Stomach (tissue), 9 donors: ENCODE data around the gene SNX5. TPM values are rescaled to one million over a fixed set of nuclear protein-coding genes. Genes with fewer than 3 reads are reported as not detected.

Experiments used
- DNase-seq, 2 donors: peaks; one replicate each; pipeline versions ENCODE4 v3.0.0 to v3.0.0-alpha.2; 2013 to 2019
- H3K27ac ChIP-seq, 5 donors: fragments of 200-600 bp in 4 of 5; sonication (generic) in 4 of 5; one replicate each; pipeline ENCODE4 v1.5.1; 2013 to 2019; ENCODE audit warnings: mild to moderate bottlenecking in 1 of 5, moderate library complexity in 1 of 5
- H3K27me3 ChIP-seq, 3 donors: fragments of 200-600 bp; sonication (generic); one replicate each; pipeline ENCODE4 v1.5.1; 2017 to 2019; ENCODE audit warnings: mixed run types in 1 of 3
- H3K36me3 ChIP-seq, 4 donors: fragments of 200-600 bp; sonication (generic); 1 replicate in 3 of 4; 2 replicates in 1 of 4; pipeline ENCODE4 v1.5.1; 2016 to 2019
- H3K4me1 ChIP-seq, 4 donors: fragments of 200-600 bp; sonication (generic); one replicate each; pipeline ENCODE4 v1.5.1; 2016 to 2019
- H3K4me3 ChIP-seq, 4 donors: fragments of 200-600 bp; sonication (generic) in 3 of 4; one replicate each; pipeline ENCODE4 v1.5.1; 2016 to 2019; ENCODE audit warnings: mild to moderate bottlenecking in 1 of 4
- H3K9me3 ChIP-seq, 4 donors: fragments of 200-600 bp; sonication (generic); one replicate each; pipeline ENCODE4 v1.5.1; 2016 to 2019
- EP300 ChIP-seq: sonication (generic); formaldehyde crosslinking; IDR thresholded peaks from one replicate; pipeline ENCODE4 v1.6.1; 2017; ENCODE audit warnings: antibody characterized with exemption
- POLR2A ChIP-seq, 4 donors: fragments of 450-650 bp; IDR thresholded peaks; one replicate each; pipeline ENCODE4 v1.6.1; 2016; ENCODE audit warnings: antibody characterized with exemption in 4 of 4, control low read depth in 2 of 4, mild to moderate bottlenecking in 1 of 4, moderate library complexity in 1 of 4
- POLR2AphosphoS5 ChIP-seq, 3 donors: sonication (generic); formaldehyde crosslinking; IDR thresholded peaks; one replicate each; pipeline ENCODE4 v1.6.1; 2016; ENCODE audit warnings: antibody characterized with exemption in 3 of 3
- WGBS, 5 donors: extraction: QIAGEN DNeasy Blood & Tissue Kit in 3 of 5; methylation state at CpG; one replicate each; pipeline versions ENCODE4 v1.1.5 to v1.1.7; 2013 to 2018; 5-methylcytosine and 5-hydroxymethylcytosine counted together
- intact Hi-C: fragments of 100-400 bp; cut with DNase I; formaldehyde crosslinking; loops from one replicate; pipeline ENCODE4 v1.15.1; 2023; ENCODE audit warnings: low total_unique reads
- polyA plus RNA-seq, 3 donors: library from polyadenylated mRNA; stranded (reverse); fragments of 200-250 nt; gene quantifications; one replicate each; pipeline ENCODE4 v1.2.3, GENCODE V29; 2013
- total RNA-seq, 5 donors: library from RNA; depleted of rRNA; stranded (reverse); fragments of >200 nt; gene quantifications; one replicate each; pipeline versions ENCODE4 v1.1.0 to v1.2.3, GENCODE V29; 2014 to 2016
- TF ChIP-seq, protein P1 (sequence below), 7 experiments: fragments of 450-650 bp in 4 of 7; fragments of 200-600 bp in 3 of 7; sonication (generic) in 3 of 7; IDR thresholded peaks; one replicate each; pipeline ENCODE4 v1.5.1; 2016 to 2019; ENCODE audit warnings: antibody characterized with exemption in 7 of 7, control low read depth in 2 of 7, mild to moderate bottlenecking in 1 of 7
- donor health status: healthy with polysubstance abuse.
- donor health status: Bipolar disorder and iron deficiency.
- donor health status: healthy.

SNX5 gene
- total and polyA plus RNA-seq, 8 donors, result 47.3 to 202 (median 103) TPM

DNA sequence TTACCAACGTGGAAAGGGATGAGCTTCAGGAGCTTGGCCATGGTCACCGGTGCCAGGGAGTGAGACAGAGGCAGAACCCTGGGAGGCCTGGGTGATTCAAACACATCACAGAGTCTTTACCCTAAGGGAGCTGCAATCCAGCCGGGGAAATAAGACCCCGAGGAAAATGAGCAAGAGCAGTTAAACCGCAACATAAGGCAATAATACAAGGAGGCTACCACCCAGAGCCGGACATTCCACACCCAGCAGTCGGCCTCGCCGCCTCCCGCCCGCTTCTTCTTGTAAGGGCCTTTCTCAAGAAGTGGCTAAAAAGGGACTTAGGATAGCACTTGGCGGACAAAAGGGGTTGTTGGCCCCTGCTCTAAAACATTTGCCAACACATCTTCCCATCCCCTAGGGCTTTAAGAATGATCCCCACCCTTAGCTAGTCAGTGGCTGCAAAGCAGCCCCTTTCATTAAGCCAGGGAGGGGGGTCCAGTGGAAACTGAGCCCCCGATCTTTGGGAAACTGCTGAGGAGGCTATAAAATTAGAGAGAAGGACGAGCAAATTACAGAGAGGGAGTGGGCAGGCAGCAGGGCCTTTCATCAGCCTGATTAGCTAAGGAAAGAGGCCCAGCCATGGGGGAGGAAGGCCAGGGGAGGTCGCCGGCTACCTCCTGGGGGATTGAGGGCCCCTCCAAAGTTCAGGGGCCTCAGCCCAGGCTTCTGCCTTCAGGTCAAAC, 34.3 kb downstream of the SNX5 start:
- Histone ChIP-seq H3K4me1 (peaks cover 33 to 44% (median 41%) of the 10 kb centered on the region in 4 donors), H3K27ac (peak overlapping the region in 1 of 5 donors; percentile 5), H3K9me3 (peaks cover 0 to 5% (median 0%) of the 10 kb centered on the region in 4 donors), H3K27me3 (no peaks in the 10 kb centered on the region), H3K36me3 (no peaks in the 10 kb centered on the region), H3K4me3 (no peak overlapping the region)
- DNase-seq, result no peak
- TF ChIP-seq EP300 (no peak), POLR2A (IDR thresholded peaks at IDR 0.05) (no peak), POLR2AphosphoS5 (IDR thresholded peaks at IDR 0.05) (no peak)
- TF ChIP-seq, protein P1, sequence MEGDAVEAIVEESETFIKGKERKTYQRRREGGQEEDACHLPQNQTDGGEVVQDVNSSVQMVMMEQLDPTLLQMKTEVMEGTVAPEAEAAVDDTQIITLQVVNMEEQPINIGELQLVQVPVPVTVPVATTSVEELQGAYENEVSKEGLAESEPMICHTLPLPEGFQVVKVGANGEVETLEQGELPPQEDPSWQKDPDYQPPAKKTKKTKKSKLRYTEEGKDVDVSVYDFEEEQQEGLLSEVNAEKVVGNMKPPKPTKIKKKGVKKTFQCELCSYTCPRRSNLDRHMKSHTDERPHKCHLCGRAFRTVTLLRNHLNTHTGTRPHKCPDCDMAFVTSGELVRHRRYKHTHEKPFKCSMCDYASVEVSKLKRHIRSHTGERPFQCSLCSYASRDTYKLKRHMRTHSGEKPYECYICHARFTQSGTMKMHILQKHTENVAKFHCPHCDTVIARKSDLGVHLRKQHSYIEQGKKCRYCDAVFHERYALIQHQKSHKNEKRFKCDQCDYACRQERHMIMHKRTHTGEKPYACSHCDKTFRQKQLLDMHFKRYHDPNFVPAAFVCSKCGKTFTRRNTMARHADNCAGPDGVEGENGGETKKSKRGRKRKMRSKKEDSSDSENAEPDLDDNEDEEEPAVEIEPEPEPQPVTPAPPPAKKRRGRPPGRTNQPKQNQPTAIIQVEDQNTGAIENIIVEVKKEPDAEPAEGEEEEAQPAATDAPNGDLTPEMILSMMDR (IDR thresholded peaks at IDR 0.05), result no peak
- WGBS, 5 donors, result 72 to 85% (median 83%) methylated on average over 16 of the region's 16 CpGs
- intact Hi-C loops, result no loop called here

DNA sequence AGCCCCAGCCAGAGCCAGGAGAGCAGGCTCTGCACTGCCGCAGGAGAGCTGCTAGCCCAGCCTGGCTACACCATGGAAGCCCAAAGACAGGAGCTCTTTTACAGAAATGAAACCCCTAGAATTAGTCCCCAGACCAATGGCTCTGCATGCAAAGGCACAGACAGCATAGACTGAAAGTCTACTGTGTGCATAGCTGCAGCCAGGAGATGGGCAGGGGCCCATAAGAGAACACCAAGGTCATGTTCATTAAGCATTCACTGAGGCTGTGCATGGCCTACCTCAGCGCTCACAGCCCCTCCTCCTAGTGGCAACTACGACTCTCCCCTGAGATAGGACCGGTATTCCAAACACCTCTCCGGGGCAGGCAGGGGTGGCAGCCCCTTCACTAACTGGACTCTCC, 34.9 kb downstream of the SNX5 start:
- TF ChIP-seq, protein P1 (IDR thresholded peaks at IDR 0.05), result no peak
- TF ChIP-seq POLR2A (IDR thresholded peaks at IDR 0.05) (no peak), EP300 (no peak), POLR2AphosphoS5 (IDR thresholded peaks at IDR 0.05) (no peak)
- 76 to 92% (median 81%) methylated on average over 5 of the region's 5 CpGs for WGBS, 5 donors

DNA sequence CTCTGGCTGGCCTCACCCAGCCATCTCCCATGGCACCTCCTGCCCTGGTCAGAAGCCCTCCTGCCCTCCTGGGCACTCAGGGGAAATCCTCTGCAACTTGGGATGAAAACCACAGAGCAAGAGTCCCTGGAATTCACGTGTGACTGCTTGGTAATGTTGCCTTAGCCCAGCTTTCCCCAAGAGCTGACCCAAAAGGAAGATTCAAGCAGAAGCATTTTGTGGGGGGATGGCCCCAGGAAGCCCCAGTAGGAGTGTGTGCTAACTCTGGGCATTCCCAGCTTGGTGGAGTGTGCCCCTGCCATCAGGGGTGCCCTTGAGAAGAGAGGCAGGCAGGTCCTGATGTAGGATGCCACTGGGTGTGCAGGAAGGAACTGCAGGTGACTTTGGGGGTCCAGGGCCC, 35.5 kb downstream of the SNX5 start:
- H3K36me3 ChIP-seq, result no peaks in the 10 kb centered on the region
- H3K27me3 ChIP-seq, result no peaks in the 10 kb centered on the region
- TF ChIP-seq, protein P1 (IDR thresholded peaks at IDR 0.05), result no peak
- TF ChIP-seq EP300, result no peak
- no peak for TF ChIP-seq POLR2AphosphoS5 (IDR thresholded peaks at IDR 0.05)
- no peak for TF ChIP-seq POLR2A (IDR thresholded peaks at IDR 0.05)
- intact Hi-C loops, result no loop called here
- H3K4me1 ChIP-seq, result peaks cover 33 to 41% (median 40%) of the 10 kb centered on the region in 4 donors
- no peak overlapping the region for H3K4me3 ChIP-seq
- H3K27ac ChIP-seq, result no peak overlapping the region
- WGBS, 5 donors, result 70 to 100% (median 88%) methylated on average over 1 of the region's 1 CpG
- no peak for DNase-seq
- peaks cover 0 to 5% (median 0%) of the 10 kb centered on the region in 4 donors for H3K9me3 ChIP-seq

More for the DNA sequence above, 34.9 kb downstream of the SNX5 start:
- no peak overlapping the region for H3K27ac ChIP-seq
- no peaks in the 10 kb centered on the region for H3K27me3 ChIP-seq
- H3K36me3 ChIP-seq, result no peaks in the 10 kb centered on the region
- DNase-seq, result no peak
- peaks cover 0 to 5% (median 0%) of the 10 kb centered on the region in 4 donors for H3K9me3 ChIP-seq
- intact Hi-C loops, result no loop called here
- H3K4me3 ChIP-seq, result no peak overlapping the region
- H3K4me1 ChIP-seq, result peaks cover 32 to 41% (median 40%) of the 10 kb centered on the region in 4 donors

- no peak for TF ChIP-seq POLR2A (IDR thresholded peaks at IDR 0.05)
- TF ChIP-seq, protein P1 (IDR thresholded peaks at IDR 0.05), result no peak
- no peak for TF ChIP-seq POLR2AphosphoS5 (IDR thresholded peaks at IDR 0.05)
- TF ChIP-seq EP300, result no peak
- DNase-seq, result no peak
- 82 to 93% (median 90%) methylated on average over 4 to 5 of the region's 5 CpGs for WGBS, 5 donors
- no peak overlapping the region for H3K4me3 ChIP-seq
- H3K4me1 ChIP-seq, result peaks cover 34 to 41% (median 39%) of the 10 kb centered on the region in 4 donors
- intact Hi-C loops, result no loop called here
- no peaks in the 10 kb centered on the region for H3K36me3 ChIP-seq
- H3K9me3 ChIP-seq, result peaks cover 0 to 5% (median 0%) of the 10 kb centered on the region in 4 donors
- no peaks in the 10 kb centered on the region for H3K27me3 ChIP-seq
- no peak overlapping the region for H3K27ac ChIP-seq
Measured at GRCh38 chr20:17932396-17932795, 36.2 kb downstream of the SNX5 start.
